ENCODE measurements around the gene HAND2. TPM values are rescaled to one million over a fixed set of nuclear protein-coding genes. Genes with fewer than 3 reads are reported as not detected.

Gene HAND2
- total and polyA plus RNA-seq, 12 donors = 48.6 to 196 (median 117) TPM

- Histone ChIP-seq H3K27me3 (peaks cover 0 to 67% (median 37%) of the 10 kb centered on the region in 7 donors), H3K9me3 (no peaks in the 10 kb centered on the region), H3K4me3 (no peak overlapping the region), H3K27ac (no peak overlapping the region), H3K36me3 (no peaks in the 10 kb centered on the region), H3K4me1 (peaks cover 0 to 26% (median 4%) of the 10 kb centered on the region in 9 donors)
- DNase-seq (no peak), ATAC-seq (no peak)
- TF ChIP-seq, protein P1, sequence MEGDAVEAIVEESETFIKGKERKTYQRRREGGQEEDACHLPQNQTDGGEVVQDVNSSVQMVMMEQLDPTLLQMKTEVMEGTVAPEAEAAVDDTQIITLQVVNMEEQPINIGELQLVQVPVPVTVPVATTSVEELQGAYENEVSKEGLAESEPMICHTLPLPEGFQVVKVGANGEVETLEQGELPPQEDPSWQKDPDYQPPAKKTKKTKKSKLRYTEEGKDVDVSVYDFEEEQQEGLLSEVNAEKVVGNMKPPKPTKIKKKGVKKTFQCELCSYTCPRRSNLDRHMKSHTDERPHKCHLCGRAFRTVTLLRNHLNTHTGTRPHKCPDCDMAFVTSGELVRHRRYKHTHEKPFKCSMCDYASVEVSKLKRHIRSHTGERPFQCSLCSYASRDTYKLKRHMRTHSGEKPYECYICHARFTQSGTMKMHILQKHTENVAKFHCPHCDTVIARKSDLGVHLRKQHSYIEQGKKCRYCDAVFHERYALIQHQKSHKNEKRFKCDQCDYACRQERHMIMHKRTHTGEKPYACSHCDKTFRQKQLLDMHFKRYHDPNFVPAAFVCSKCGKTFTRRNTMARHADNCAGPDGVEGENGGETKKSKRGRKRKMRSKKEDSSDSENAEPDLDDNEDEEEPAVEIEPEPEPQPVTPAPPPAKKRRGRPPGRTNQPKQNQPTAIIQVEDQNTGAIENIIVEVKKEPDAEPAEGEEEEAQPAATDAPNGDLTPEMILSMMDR (IDR thresholded peaks at IDR 0.05) = no peak
- intact Hi-C loops (cut with DNase I) = loop anchor here in 8 of 10 donors (5.0 to 10.0 kb wide), 8 partner anchors 78 to 815 kb away; no protein-coding TSS in a partner anchor
- 59 to 65% methylated on average over 38 of the region's 38 CpGs for WGBS, 2 donors
Observed at GRCh38 chr4:173499658-173500535, 30.1 kb downstream of the HAND2 start.

DNA sequence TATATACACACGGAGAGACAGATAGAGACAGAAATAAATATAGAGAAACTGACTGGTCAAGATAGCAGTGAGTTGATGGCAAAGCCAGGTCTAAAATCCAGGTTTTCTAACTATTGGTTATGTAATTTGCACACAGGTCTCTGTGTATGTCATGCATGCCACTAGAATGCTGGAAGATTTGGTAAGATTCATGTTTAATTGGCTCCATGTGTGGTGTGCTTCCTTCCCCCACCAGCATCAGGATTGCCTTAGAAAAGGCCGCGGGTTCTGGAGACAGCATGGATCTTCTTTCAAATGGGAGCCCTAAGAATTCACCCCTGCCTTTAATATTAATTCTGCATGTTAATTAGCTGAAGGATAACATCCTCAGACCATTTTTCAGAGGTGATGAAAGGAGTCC, 31.3 kb downstream of the HAND2 start:
- H3K36me3 ChIP-seq = no peaks in the 10 kb centered on the region
- intact Hi-C loops (cut with DNase I) = loop anchor here in 5 of 10 donors (5.0 to 10.0 kb wide), 2 partner anchors 76 to 184 kb away; no protein-coding TSS in a partner anchor
- H3K27ac ChIP-seq = no peak overlapping the region
- no peaks in the 10 kb centered on the region for H3K9me3 ChIP-seq
- H3K4me1 ChIP-seq = peaks cover 0 to 26% (median 4%) of the 10 kb centered on the region in 9 donors
- DNase-seq (no peak), ATAC-seq (no peak)
- TF ChIP-seq, protein P1 (IDR thresholded peaks at IDR 0.05) = no peak
- WGBS, 2 donors = 87 to 93% methylated on average over 3 of the region's 3 CpGs
- H3K27me3 ChIP-seq = peaks cover 0 to 67% (median 32%) of the 10 kb centered on the region in 7 donors
- H3K4me3 ChIP-seq = no peak overlapping the region

DNA sequence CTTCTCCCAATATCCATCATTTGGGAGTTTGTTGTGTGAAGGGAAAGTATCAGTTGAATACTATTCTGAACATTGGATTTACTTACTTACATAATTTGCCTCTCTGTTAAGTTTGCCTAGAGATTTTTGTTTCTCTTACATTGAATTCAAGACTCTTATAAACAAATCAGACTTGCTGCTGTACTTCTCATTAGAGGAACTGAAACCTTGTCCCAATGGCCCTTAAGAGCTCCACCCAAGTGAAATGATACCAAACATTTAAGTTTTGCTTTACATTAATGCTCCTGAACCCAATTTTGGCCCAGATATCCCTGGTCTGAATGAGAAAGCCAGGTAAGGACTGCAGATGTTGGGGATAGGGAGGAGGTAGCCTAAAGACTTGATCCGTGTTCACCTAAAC, 32.0 kb downstream of the HAND2 start:
- no peak for DNase-seq
- H3K4me3 ChIP-seq = no peak overlapping the region
- peaks cover 0 to 28% (median 4%) of the 10 kb centered on the region in 9 donors for H3K4me1 ChIP-seq
- H3K27me3 ChIP-seq = peaks cover 0 to 59% (median 29%) of the 10 kb centered on the region in 7 donors
- intact Hi-C loops (cut with DNase I) = loop anchor here in 5 of 10 donors (5.0 to 10.0 kb wide), 2 partner anchors 76 to 183 kb away; no protein-coding TSS in a partner anchor
- H3K27ac ChIP-seq = no peak overlapping the region
- no peaks in the 10 kb centered on the region for H3K36me3 ChIP-seq
- 88 to 90% methylated on average over 1 of the region's 1 CpG for WGBS, 2 donors
- TF ChIP-seq, protein P1 (IDR thresholded peaks at IDR 0.05) = no peak
- H3K9me3 ChIP-seq = no peaks in the 10 kb centered on the region
- ATAC-seq = no peak

Measured in heart right ventricle (tissue), 16 donors.